ENCODE measurements around the gene SUGP1.
"Not testable (repeated sequence)": the region's sequence is repeated elsewhere in the genome, so short reads cannot be mapped to it uniquely, and the experiment has no call there.

The SUGP1 gene

GRCh38 chr19:19320361-19321140 is at the start of gene SUGP1, which contains the start of gene MAU2:
SUGP1 (minus strand) TSS chr19:19320509; CDS start chr19:19320496, 13 bp downstream.
MAU2 (plus strand) TSS chr19:19320829; CDS start chr19:19320860, 31 bp downstream.
- DNase-seq, result peak; percentile 95

GRCh38 chr19:19368087-19368486 is 47.8 kb upstream of the SUGP1 start:
- DNase-seq, result no peak

GRCh38 chr19:19366434-19367396 is 46.4 kb upstream of the SUGP1 start:
- DNase-seq, result peak; percentile 87

- no peak for DNase-seq
These were observed 41.8 kb upstream of the SUGP1 start for GRCh38 chr19:19362075-19362474.

- DNase-seq, result peak; percentile 87
These were observed 40.8 kb upstream of the SUGP1 start for GRCh38 chr19:19361075-19361594.

GRCh38 chr19:19356901-19357566 is 36.7 kb upstream of the SUGP1 start:
- no peak for DNase-seq

GRCh38 chr19:19356500-19356899 is 36.2 kb upstream of the SUGP1 start:
- no peak for DNase-seq

GRCh38 chr19:19355606-19356139 is 35.4 kb upstream of the SUGP1 start:
- no peak for DNase-seq

GRCh38 chr19:19354932-19355331 is 34.6 kb upstream of the SUGP1 start:
- no peak for DNase-seq

- DNase-seq, result no peak
These were observed 33.7 kb upstream of the SUGP1 start for GRCh38 chr19:19354007-19354406.

- DNase-seq, result no peak
These were observed 32.5 kb upstream of the SUGP1 start for GRCh38 chr19:19352823-19353222.

GRCh38 chr19:19350756-19351155 is 30.4 kb upstream of the SUGP1 start:
- not testable (repeated sequence) for DNase-seq

- no peak for DNase-seq
These were observed 29.1 kb upstream of the SUGP1 start for GRCh38 chr19:19349365-19349764.

- DNase-seq, result no peak
These were observed 28.0 kb upstream of the SUGP1 start for GRCh38 chr19:19348266-19348665.

GRCh38 chr19:19347401-19348110 is 27.2 kb upstream of the SUGP1 start:
- no peak for DNase-seq

GRCh38 chr19:19345970-19346369 is 25.7 kb upstream of the SUGP1 start:
- DNase-seq, result no peak

- DNase-seq, result no peak
These were observed 24.9 kb upstream of the SUGP1 start for GRCh38 chr19:19345232-19345631.

- DNase-seq, result no peak
These were observed 23.5 kb upstream of the SUGP1 start for GRCh38 chr19:19343762-19344161.

- DNase-seq, result no peak
These were observed 22.7 kb upstream of the SUGP1 start for GRCh38 chr19:19343016-19343362.

GRCh38 chr19:19342086-19343015 is 22.0 kb upstream of the SUGP1 start:
- peak; percentile 22 for DNase-seq

GRCh38 chr19:19341026-19341425 is 20.7 kb upstream of the SUGP1 start:
- no peak for DNase-seq
